IMR-90 (cell line): Measurements from ENCODE around the gene NMBR. TPM values are rescaled to one million over a fixed set of nuclear protein-coding genes. Genes with fewer than 3 reads are reported as not detected.

Experiments
- ATAC-seq: fragments of 200-7000 bp; cut with Tn5 transposase; 2 replicates; pipeline ENCODE4 v1.9.1; 2020; ENCODE audit warnings: low read depth, mild to moderate bottlenecking, moderate library complexity
- BruUV-seq: library from RNA; stranded (reverse); fragments of 400-500 nt; replicated peaks from 2 replicates; lab custom pipeline; 2021; lab: Mats Ljungman, UMichigan
- CTCF ChIA-PET: fragments of 300-600 bp; formaldehyde crosslinking; extraction: SDS; loops from one replicate; lab custom pipeline; 2021; ENCODE audit warnings: antibody characterized with exemption; lab: Yijun Ruan, JAX
- POLR2A ChIA-PET: fragments of 300-600 bp; sonication (Branson Sonifier 250); formaldehyde crosslinking; loops from one replicate; lab custom pipeline; 2022; ENCODE audit warnings: antibody characterized with exemption; ENCODE audit not compliant: unreplicated experiment; lab: Charles Lee
- DNase-seq: peaks from one replicate; pipeline ENCODE4 v3.0.0; 2013
- H2AFZ ChIP-seq: replicated peaks from 2 replicates; pipeline ENCODE3; 2013; ENCODE audit warnings: low read length, mild to moderate bottlenecking; ENCODE audit not compliant: poor library complexity
- H2AK5ac ChIP-seq: 2 replicates; pipeline ENCODE4 v1.6.1; 2013; ENCODE audit warnings: low read depth, low read length, inconsistent platforms
- H2AK9ac ChIP-seq: replicated peaks from 2 replicates; pipeline ENCODE3; 2013; ENCODE audit warnings: mild to moderate bottlenecking, low read depth, low read length, moderate library complexity; ENCODE audit not compliant: poor library complexity
- H2BK120ac ChIP-seq: 2 replicates; pipeline ENCODE4 v1.6.1; 2013; ENCODE audit warnings: low read depth, low read length, inconsistent platforms
- H2BK15ac ChIP-seq: 3 replicates; pipeline ENCODE4 v1.6.1; 2013; ENCODE audit warnings: low read depth, low read length, inconsistent platforms
- H2BK20ac ChIP-seq: 2 replicates; pipeline ENCODE4 v1.6.1; 2013; ENCODE audit warnings: low read depth, mild to moderate bottlenecking, inconsistent platforms, low read length, moderate library complexity
- H2BK5ac ChIP-seq: 2 replicates; pipeline ENCODE4 v1.6.1; 2013; ENCODE audit warnings: mild to moderate bottlenecking, low read depth, low read length, inconsistent platforms; ENCODE audit not compliant: poor library complexity, severe bottlenecking
- H3K14ac ChIP-seq: replicated peaks from 2 replicates; pipeline ENCODE4 v1.6.1; 2013; ENCODE audit warnings: low read depth, low read length, inconsistent platforms
- H3K18ac ChIP-seq: 2 replicates; pipeline ENCODE4 v1.6.1; 2013; ENCODE audit warnings: low read depth, low read length, control low read depth
- H3K23ac ChIP-seq: 2 replicates; pipeline ENCODE4 v1.6.1; 2013; ENCODE audit warnings: low read depth, low read length, inconsistent platforms
- H3K27ac ChIP-seq: 2 replicates; pipeline ENCODE4 v1.5.1; 2013; ENCODE audit warnings: mild to moderate bottlenecking, control low read depth, low read length; ENCODE audit not compliant: insufficient read depth
- H3K27me3 ChIP-seq: 2 replicates; pipeline ENCODE4 v1.6.1; 2013; ENCODE audit warnings: low read length; ENCODE audit not compliant: control insufficient read depth, insufficient read depth
- H3K36me3 ChIP-seq: 2 replicates; pipeline ENCODE4 v1.6.1; 2013; ENCODE audit warnings: low read length, mixed read lengths; ENCODE audit not compliant: control insufficient read depth, insufficient read depth
- H3K4ac ChIP-seq: 2 replicates; pipeline ENCODE4 v1.6.1; 2013; ENCODE audit warnings: low read depth, low read length, inconsistent platforms
- H3K4me1 ChIP-seq: 2 replicates; pipeline ENCODE4 v1.6.1; 2013; ENCODE audit warnings: low read length, mixed read lengths; ENCODE audit not compliant: control insufficient read depth, insufficient read depth
- H3K4me2 ChIP-seq: 2 replicates; pipeline ENCODE4 v1.6.1; 2013; ENCODE audit warnings: low read depth, mild to moderate bottlenecking, control low read depth, low read length, moderate library complexity
- H3K4me3 ChIP-seq: 2 replicates; pipeline ENCODE4 v1.5.1; 2013; ENCODE audit warnings: low read depth, mild to moderate bottlenecking, control low read depth, low read length, moderate library complexity; ENCODE audit not compliant: insufficient read depth
- H3K56ac ChIP-seq: 2 replicates; pipeline ENCODE4 v1.6.1; 2013; ENCODE audit warnings: low read length, inconsistent platforms; ENCODE audit not compliant: insufficient read depth; ENCODE audit errors: extremely low read depth
- H3K79me1 ChIP-seq, 2 experiments: 2 replicates each; pipeline ENCODE4 v1.6.1; 2013; ENCODE audit warnings: low read length in 2 of 2, inconsistent platforms in 1 of 2, low read depth in 1 of 2
- H3K9ac ChIP-seq: 2 replicates; pipeline ENCODE4 v1.6.1; 2013; ENCODE audit warnings: low read depth, low read length, control low read depth
- H3K9me1 ChIP-seq: 2 replicates; pipeline ENCODE4 v1.6.1; 2013; ENCODE audit warnings: low read length, inconsistent platforms; ENCODE audit not compliant: insufficient read depth
- H3K9me3 ChIP-seq: 2 replicates; pipeline ENCODE4 v1.6.1; 2013; ENCODE audit warnings: low read length; ENCODE audit not compliant: control insufficient read depth, insufficient read depth
- H4K20me1 ChIP-seq: 2 replicates; pipeline ENCODE4 v1.6.1; 2013; ENCODE audit warnings: low read length, inconsistent platforms; ENCODE audit not compliant: insufficient read depth
- H4K5ac ChIP-seq: 2 replicates; pipeline ENCODE4 v1.6.1; 2013; ENCODE audit warnings: mild to moderate bottlenecking, low read depth, low read length, control low read depth
- H4K8ac ChIP-seq, 2 experiments: 2 replicates each; pipeline ENCODE4 v1.6.1; 2013; ENCODE audit warnings: low read depth in 2 of 2, low read length in 2 of 2, control low read depth in 1 of 2, inconsistent platforms in 1 of 2
- H4K91ac ChIP-seq: 2 replicates; pipeline ENCODE4 v1.6.1; 2013; ENCODE audit warnings: low read depth, low read length, inconsistent platforms; ENCODE audit not compliant: insufficient read depth
- BHLHE40 ChIP-seq: fragments of 150-350 bp; IDR thresholded peaks from 2 replicates; pipeline ENCODE4 v1.6.1; 2016; ENCODE audit warnings: mild to moderate bottlenecking, low read depth, low read length
- CHD1 ChIP-seq: IDR thresholded peaks from 2 replicates; pipeline ENCODE4 v1.6.1; 2012; ENCODE audit warnings: low read depth, low read length, improper control_type of control experiment
- FOS ChIP-seq: fragments of 150-350 bp; IDR thresholded peaks from 2 replicates; pipeline ENCODE4 v1.6.1; 2016; ENCODE audit warnings: low read depth, low read length
- MAFK ChIP-seq: IDR thresholded peaks from 2 replicates; pipeline ENCODE4 v1.6.1; 2012; ENCODE audit warnings: low read depth, low read length, improper control_type of control experiment
- MXI1 ChIP-seq: IDR thresholded peaks from 2 replicates; pipeline ENCODE4 v1.6.1; 2012; ENCODE audit warnings: low read depth, mild to moderate bottlenecking, low read length, moderate library complexity, borderline replicate concordance
- POLR2A ChIP-seq: IDR thresholded peaks from 2 replicates; pipeline ENCODE4 v1.6.1; 2012; ENCODE audit warnings: mild to moderate bottlenecking, low read depth, low read length
- RAD21 ChIP-seq: IDR thresholded peaks from 2 replicates; pipeline ENCODE4 v1.6.1; 2012; ENCODE audit warnings: low read length, improper control_type of control experiment
- RFX5 ChIP-seq: IDR thresholded peaks from 2 replicates; pipeline ENCODE4 v1.8.0; 2012; ENCODE audit warnings: low read depth, mild to moderate bottlenecking, low read length, moderate library complexity
- SMC3 ChIP-seq: fragments of 150-350 bp; IDR thresholded peaks from 2 replicates; pipeline ENCODE4 v1.6.1; 2016; ENCODE audit warnings: low read depth, mild to moderate bottlenecking, antibody characterized with exemption, low read length, moderate library complexity
- WGBS, 2 experiments: methylation state at CpG; one replicate each; pipeline versions ENCODE4 v1.1.5 to v1.1.7; 2013; ENCODE audit warnings: missing lambda C conversion rate in 2 of 2; ENCODE audit not compliant: insufficient read length in 1 of 2; ENCODE audit errors: extremely low coverage in 2 of 2; 5-methylcytosine and 5-hydroxymethylcytosine counted together
- dilution Hi-C: fragments of 300-500 bp; cut with HindIII; formaldehyde crosslinking; loops from one replicate; pipeline ENCODE4 v1.14.3; 2018; ENCODE audit warnings: low sequenced_read_pairs; ENCODE audit not compliant: unreplicated experiment
- in situ Hi-C: fragments of 300-500 bp; cut with MboI; formaldehyde crosslinking; loops from 3 replicates; pipeline ENCODE4 v1.14.3; 2019; ENCODE audit warnings: low sequenced_read_pairs, inconsistent platforms, mixed read lengths
- intact Hi-C: fragments of 100-400 bp; cut with micrococcal nuclease; formaldehyde crosslinking; loops from 2 replicates; pipeline ENCODE4 v1.10.0; 2022
- polyA plus RNA-seq, 3 experiments: library from polyadenylated mRNA; depleted of rRNA; stranded (reverse); fragments of >200 nt; gene quantifications; 2 replicates each; pipeline ENCODE4 v1.2.3, GENCODE V29; 2012; ENCODE audit warnings: low replicate concordance in 1 of 3
- total RNA-seq: library from RNA; depleted of rRNA; stranded (reverse); fragments of >200 nt; gene quantifications from 2 replicates; pipeline ENCODE4 v1.2.3, GENCODE V29; 2012
- TF ChIP-seq, protein P1 (sequence below): conservative IDR thresholded peaks from 2 replicates; pipeline ENCODE4 v1.5.1; 2012; ENCODE audit warnings: mild to moderate bottlenecking, low read depth, low read length, improper control_type of control experiment
- TF ChIP-seq, protein P2 (sequence below): fragments of 150-350 bp; IDR thresholded peaks from 2 replicates; pipeline ENCODE4 v1.6.1; 2017; ENCODE audit warnings: mild to moderate bottlenecking, antibody characterized with exemption, low read length, low read depth

NMBR gene
- total and polyA plus RNA-seq, 2 of the 4 experiments (the other 2 are of a cell fraction): not detected

DNA sequence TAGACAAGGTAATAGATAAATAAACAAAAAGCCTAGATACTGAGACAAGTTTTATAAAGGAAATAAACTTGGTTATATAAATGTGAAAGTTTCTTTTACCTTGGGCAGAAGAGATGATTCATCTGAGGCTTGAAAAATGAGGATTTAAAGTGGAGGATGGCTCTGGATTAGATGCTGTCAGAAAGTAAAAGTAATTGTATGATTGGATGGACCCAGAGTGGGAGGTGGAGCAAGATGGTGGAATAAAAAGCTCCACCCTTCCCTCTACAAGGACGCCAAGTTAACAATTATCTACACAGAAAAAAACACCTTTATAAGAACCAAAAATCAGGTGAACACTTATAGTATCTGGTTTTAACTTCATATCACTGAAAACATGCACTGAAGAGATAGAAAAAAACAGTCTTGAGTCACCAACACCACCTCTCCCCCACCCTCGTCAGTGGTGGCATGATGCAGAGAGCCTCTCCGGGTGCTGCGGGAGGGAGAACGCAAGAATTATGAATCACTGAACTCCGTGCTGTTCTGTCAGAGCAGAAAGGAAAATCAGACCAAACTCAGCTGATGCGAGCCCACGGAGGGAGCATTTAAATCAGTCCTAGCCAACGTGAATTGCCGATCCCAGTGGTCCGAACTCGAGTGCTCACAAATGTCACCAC lies 98.9 kb downstream of the NMBR start:
- Histone ChIP-seq H3K56ac (no peak overlapping the region), H3K79me1 (no peaks in the 10 kb centered on the region), H3K9me3 (no peaks in the 10 kb centered on the region; the same call in 1 of the 2 replicates), H3K18ac (no peak overlapping the region), H3K4me2 (no peak overlapping the region), H3K14ac (no peak overlapping the region), H2AK9ac (no peak overlapping the region), H2BK15ac (no peak overlapping the region), H3K4me1 (no peaks in the 10 kb centered on the region), H3K4me3 (no peak overlapping the region), H2BK5ac (no peak overlapping the region), H4K91ac (no peak overlapping the region), H4K5ac (no peak overlapping the region), H3K27me3 (no peaks in the 10 kb centered on the region), H2BK20ac (no peak overlapping the region), H2AFZ (peak overlapping the region; percentile 61), H4K20me1 (no peaks in the 10 kb centered on the region), H3K9ac (no peak overlapping the region), H3K36me3 (no peaks in the 10 kb centered on the region), H2AK5ac (no peak overlapping the region), H3K4ac (no peak overlapping the region), H3K9me1 (no peaks in the 10 kb centered on the region), H3K23ac (no peak overlapping the region), H4K8ac (no peak overlapping the region), H3K27ac (no peak overlapping the region), H2BK120ac (no peak overlapping the region)
- BruUV-seq: no TSS peak
- dilution Hi-C loops (no loop called here), in situ Hi-C loops (no loop called here), intact Hi-C loops (no loop called here)
- POLR2A ChIA-PET: no interaction called here
- TF ChIP-seq FOS (no peak), MXI1 (no peak), BHLHE40 (no peak), RFX5 (no peak), SMC3 (no peak), MAFK (no peak), CHD1 (no peak), RAD21 (no peak), POLR2A (no peak)
- TF ChIP-seq, protein P1, sequence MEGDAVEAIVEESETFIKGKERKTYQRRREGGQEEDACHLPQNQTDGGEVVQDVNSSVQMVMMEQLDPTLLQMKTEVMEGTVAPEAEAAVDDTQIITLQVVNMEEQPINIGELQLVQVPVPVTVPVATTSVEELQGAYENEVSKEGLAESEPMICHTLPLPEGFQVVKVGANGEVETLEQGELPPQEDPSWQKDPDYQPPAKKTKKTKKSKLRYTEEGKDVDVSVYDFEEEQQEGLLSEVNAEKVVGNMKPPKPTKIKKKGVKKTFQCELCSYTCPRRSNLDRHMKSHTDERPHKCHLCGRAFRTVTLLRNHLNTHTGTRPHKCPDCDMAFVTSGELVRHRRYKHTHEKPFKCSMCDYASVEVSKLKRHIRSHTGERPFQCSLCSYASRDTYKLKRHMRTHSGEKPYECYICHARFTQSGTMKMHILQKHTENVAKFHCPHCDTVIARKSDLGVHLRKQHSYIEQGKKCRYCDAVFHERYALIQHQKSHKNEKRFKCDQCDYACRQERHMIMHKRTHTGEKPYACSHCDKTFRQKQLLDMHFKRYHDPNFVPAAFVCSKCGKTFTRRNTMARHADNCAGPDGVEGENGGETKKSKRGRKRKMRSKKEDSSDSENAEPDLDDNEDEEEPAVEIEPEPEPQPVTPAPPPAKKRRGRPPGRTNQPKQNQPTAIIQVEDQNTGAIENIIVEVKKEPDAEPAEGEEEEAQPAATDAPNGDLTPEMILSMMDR: no peak
- TF ChIP-seq, protein P2, sequence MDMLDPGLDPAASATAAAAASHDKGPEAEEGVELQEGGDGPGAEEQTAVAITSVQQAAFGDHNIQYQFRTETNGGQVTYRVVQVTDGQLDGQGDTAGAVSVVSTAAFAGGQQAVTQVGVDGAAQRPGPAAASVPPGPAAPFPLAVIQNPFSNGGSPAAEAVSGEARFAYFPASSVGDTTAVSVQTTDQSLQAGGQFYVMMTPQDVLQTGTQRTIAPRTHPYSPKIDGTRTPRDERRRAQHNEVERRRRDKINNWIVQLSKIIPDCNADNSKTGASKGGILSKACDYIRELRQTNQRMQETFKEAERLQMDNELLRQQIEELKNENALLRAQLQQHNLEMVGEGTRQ: no peak
- ATAC-seq: no peak
- WGBS, 2 experiments: 90% methylated on average over 6 of the region's 12 CpGs; no CpG with 5 or more reads in 1 of the 2 experiments
- no peak for DNase-seq
- CTCF ChIA-PET: interaction anchor here (0.7 kb wide), 1 partner anchor 11 kb away, joined by 3 read pairs; no protein-coding TSS in a partner anchor
